ACC112 (cell line): ENCODE data around the gene ARMH1.

Source experiments
- H2AFZ ChIP-seq: fragments of 200-600 bp; sonication (generic); one replicate; pipeline ENCODE4 v1.6.0; 2017; ENCODE audit warnings: antibody characterized with exemption, low read length; ENCODE audit not compliant: unreplicated experiment
- H3K27ac ChIP-seq: fragments of 200-600 bp; sonication (generic); 2 replicates; pipeline ENCODE4 v1.5.1; 2014; ENCODE audit warnings: low read depth, mild to moderate bottlenecking, antibody characterized with exemption, low read length, moderate library complexity
- H3K27me3 ChIP-seq: fragments of 200-600 bp; sonication (generic); 2 replicates; pipeline ENCODE4 v1.6.1; 2014; ENCODE audit warnings: mild to moderate bottlenecking, antibody characterized with exemption, low read length, moderate library complexity, mixed read lengths; ENCODE audit not compliant: insufficient read depth
- H3K36me3 ChIP-seq: fragments of 200-600 bp; sonication (generic); 2 replicates; pipeline ENCODE4 v1.6.1; 2016; ENCODE audit warnings: mild to moderate bottlenecking, antibody characterized with exemption, low read length, moderate library complexity, mixed read lengths; ENCODE audit not compliant: insufficient read depth
- H3K4me1 ChIP-seq: fragments of 200-600 bp; sonication (generic); one replicate; pipeline ENCODE4 v1.6.1; 2016; ENCODE audit warnings: low read length, mixed read lengths; ENCODE audit not compliant: insufficient read depth, unreplicated experiment, control insufficient read depth
- H3K4me3 ChIP-seq: fragments of 200-600 bp; sonication (generic); 2 replicates; pipeline ENCODE4 v1.5.1; 2014; ENCODE audit warnings: mild to moderate bottlenecking, low read depth, low read length
- H3K79me2 ChIP-seq: fragments of 200-600 bp; sonication (generic); one replicate; pipeline ENCODE4 v1.6.0; 2016; ENCODE audit warnings: low read length; ENCODE audit not compliant: control insufficient read depth, unreplicated experiment, insufficient read depth

Gene ARMH1

GRCh38 chr1:44645476-44646244, 28.9 kb upstream of the ARMH1 start:
- H3K27ac ChIP-seq, result no peak overlapping the region

GRCh38 chr1:44646261-44647110, 28.0 kb upstream of the ARMH1 start:
- Histone ChIP-seq H3K4me3 (no peak overlapping the region), H3K36me3 (no peaks in the 10 kb centered on the region), H2AFZ (no peak overlapping the region), H3K27ac (no peak overlapping the region), H3K4me1 (no peaks in the 10 kb centered on the region), H3K27me3 (no peaks in the 10 kb centered on the region), H3K79me2 (no peaks in the 10 kb centered on the region)

More at GRCh38 chr1:44645476-44646244, 28.9 kb upstream of the ARMH1 start:
- H3K27me3 ChIP-seq, result no peaks in the 10 kb centered on the region
- peaks cover 4% of the 10 kb centered on the region; the same call in 1 of the 2 replicates for H3K36me3 ChIP-seq
- no peaks in the 10 kb centered on the region for H3K4me1 ChIP-seq
- no peak overlapping the region for H2AFZ ChIP-seq
- no peak overlapping the region for H3K4me3 ChIP-seq
- H3K79me2 ChIP-seq, result no peaks in the 10 kb centered on the region

DNA sequence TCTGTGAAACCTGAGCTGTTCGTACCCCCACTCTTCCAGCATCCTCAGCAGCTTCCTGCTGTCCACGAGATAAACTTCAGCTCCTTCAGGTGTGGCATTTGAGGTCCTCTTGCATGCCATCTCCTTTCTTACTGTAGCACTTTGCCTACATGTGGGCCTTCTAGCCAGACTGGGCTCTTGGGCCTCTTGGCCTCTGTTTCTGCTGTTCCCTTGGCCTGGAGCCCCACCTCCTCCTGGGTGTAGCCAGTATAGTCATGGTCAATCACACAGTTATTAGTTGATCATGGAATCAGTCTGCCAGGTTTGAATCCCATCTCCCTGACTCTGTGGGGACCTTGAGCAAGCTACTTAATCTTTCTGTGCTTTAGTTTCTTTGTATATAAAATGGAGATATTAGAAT, 26.6 kb upstream of the ARMH1 start:
- no peaks in the 10 kb centered on the region for H3K36me3 ChIP-seq

DNA sequence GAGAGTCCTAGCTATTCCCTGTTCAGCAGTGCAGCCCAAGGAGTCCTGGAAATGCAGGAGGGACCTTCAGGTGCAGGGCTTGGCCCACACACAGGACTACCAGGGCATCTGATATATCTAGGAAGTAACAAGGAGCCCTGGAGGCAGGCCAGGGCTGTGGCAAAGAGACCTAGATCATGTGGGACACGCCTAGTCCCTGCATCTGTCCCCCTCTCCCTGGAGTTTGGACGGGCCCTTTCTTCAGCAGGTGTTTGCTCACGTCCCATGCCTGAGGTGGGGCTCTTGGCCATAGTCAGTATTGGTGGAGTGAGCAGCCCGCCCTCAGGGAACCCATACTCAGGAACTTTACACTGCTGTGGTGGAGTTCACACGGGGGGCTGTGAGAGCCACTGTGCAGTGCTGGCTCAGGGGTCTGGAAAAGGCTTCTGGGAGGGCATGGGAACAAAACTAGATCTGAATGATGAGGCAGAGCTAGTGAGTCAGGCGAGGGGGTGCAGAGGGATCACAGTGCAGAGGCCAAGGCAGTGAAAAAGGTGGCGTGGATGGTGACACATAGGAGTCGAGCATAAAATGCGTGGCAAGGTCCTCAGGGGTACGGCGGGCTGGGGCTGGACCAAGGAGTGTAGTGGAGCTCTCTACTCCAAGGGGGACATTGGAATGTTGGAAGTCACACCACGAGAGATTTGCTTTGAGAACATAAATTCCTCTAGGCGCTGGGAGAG, 25.8 kb upstream of the ARMH1 start:
- H3K4me3 ChIP-seq, result no peak overlapping the region
- H3K36me3 ChIP-seq, result no peaks in the 10 kb centered on the region

More for the DNA sequence above, 26.6 kb upstream of the ARMH1 start:
- Histone ChIP-seq H3K4me1 (no peaks in the 10 kb centered on the region), H3K79me2 (no peaks in the 10 kb centered on the region), H3K27ac (no peak overlapping the region), H2AFZ (no peak overlapping the region), H3K4me3 (no peak overlapping the region), H3K27me3 (no peaks in the 10 kb centered on the region)

DNA sequence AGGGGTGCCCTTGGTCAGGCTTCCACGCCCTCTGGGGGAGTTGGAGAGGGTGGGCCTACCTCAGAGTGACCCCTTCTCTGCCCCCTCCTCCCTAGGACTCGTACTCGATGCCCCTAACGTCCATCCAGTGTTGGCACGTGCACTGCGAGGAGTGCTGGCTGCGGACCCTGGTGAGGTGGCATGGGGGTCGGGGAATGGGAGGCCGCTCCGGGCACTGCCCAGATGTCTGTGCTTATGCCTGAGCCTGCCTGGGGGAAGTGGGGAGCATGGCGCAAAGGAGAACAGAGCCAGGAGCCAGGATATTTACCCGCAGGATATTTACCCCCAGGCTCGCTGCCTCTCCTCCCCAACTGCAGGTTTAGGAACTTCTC, 24.7 kb upstream of the ARMH1 start:
- no peaks in the 10 kb centered on the region for H3K27me3 ChIP-seq
- no peak overlapping the region for H3K27ac ChIP-seq

More for the DNA sequence above, 25.8 kb upstream of the ARMH1 start:
- H2AFZ ChIP-seq, result no peak overlapping the region
- H3K27ac ChIP-seq, result no peak overlapping the region
- no peaks in the 10 kb centered on the region for H3K4me1 ChIP-seq
- no peaks in the 10 kb centered on the region for H3K79me2 ChIP-seq
- no peaks in the 10 kb centered on the region for H3K27me3 ChIP-seq

GRCh38 chr1:44650159-44650831, 24.2 kb upstream of the ARMH1 start:
- Histone ChIP-seq H2AFZ (no peak overlapping the region), H3K4me3 (no peak overlapping the region), H3K4me1 (no peaks in the 10 kb centered on the region), H3K79me2 (no peaks in the 10 kb centered on the region), H3K27ac (no peak overlapping the region), H3K36me3 (no peaks in the 10 kb centered on the region), H3K27me3 (no peaks in the 10 kb centered on the region)

More for the DNA sequence above, 24.7 kb upstream of the ARMH1 start:
- Histone ChIP-seq H3K79me2 (no peaks in the 10 kb centered on the region), H2AFZ (no peak overlapping the region), H3K36me3 (no peaks in the 10 kb centered on the region), H3K4me3 (no peak overlapping the region), H3K4me1 (no peaks in the 10 kb centered on the region)

- no peak overlapping the region for H2AFZ ChIP-seq
- no peak overlapping the region for H3K27ac ChIP-seq
- H3K4me1 ChIP-seq, result no peaks in the 10 kb centered on the region
- no peaks in the 10 kb centered on the region for H3K36me3 ChIP-seq
- no peaks in the 10 kb centered on the region for H3K27me3 ChIP-seq
- no peak overlapping the region for H3K4me3 ChIP-seq
- H3K79me2 ChIP-seq, result no peaks in the 10 kb centered on the region
These were observed 23.4 kb upstream of the ARMH1 start for GRCh38 chr1:44651069-44651468.

GRCh38 chr1:44652445-44653106, 21.9 kb upstream of the ARMH1 start:
- Histone ChIP-seq H3K27ac (no peak overlapping the region), H2AFZ (no peak overlapping the region), H3K79me2 (no peaks in the 10 kb centered on the region), H3K4me1 (no peaks in the 10 kb centered on the region), H3K36me3 (no peaks in the 10 kb centered on the region), H3K27me3 (no peaks in the 10 kb centered on the region), H3K4me3 (no peak overlapping the region)

DNA sequence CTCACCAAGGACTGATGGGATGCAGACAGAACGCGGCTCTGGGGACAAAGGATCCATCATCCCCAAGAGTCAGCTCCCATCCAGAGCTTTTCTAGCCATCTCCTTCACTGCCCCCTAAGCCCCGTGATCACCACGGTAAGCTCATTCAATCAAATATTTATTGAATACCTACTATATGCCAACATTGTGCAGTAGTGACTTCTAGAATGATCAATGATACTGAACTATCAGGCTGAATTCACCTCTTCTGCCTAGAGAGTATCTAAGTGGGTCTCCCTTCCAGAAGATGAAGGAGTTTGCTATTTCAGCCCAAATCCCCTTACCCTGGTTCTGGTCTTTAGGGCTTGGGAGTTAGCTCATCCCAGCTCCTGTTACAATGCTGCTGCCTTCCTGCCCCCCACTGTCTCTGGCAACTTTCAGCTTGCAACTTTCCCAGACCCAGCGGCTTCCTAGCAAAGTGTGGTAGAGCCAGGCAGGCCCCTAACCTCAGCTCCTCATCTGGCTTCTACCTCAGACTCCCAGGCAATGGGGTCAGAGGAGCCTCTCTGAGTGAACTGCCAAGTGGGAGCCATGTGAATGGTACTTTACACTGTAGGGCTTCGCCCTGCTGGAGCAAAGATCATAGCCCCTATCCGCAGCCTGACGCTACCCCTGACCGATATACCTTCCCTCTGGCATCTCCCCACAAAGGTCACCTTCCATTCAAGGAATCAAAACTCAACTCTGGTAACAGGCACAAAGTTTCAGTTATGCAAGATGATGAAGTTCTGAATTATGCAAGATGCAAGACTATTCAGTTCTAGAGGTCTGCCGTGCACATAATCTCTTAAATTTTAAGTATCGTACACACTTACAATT, 21.2 kb upstream of the ARMH1 start:
- Histone ChIP-seq H3K27ac (no peak overlapping the region), H3K79me2 (no peaks in the 10 kb centered on the region), H2AFZ (no peak overlapping the region), H3K4me1 (no peaks in the 10 kb centered on the region), H3K36me3 (no peaks in the 10 kb centered on the region), H3K4me3 (no peak overlapping the region), H3K27me3 (no peaks in the 10 kb centered on the region)
